ENCODE data around the gene FOXJ1. TPM values are rescaled to one million over a fixed set of nuclear protein-coding genes. Genes with fewer than 3 reads are reported as not detected.

The FOXJ1 gene
- total and polyA plus RNA-seq, 2 of the 13 experiments (the other 11 are each of a cell fraction or from before 2014, with no cell fraction given), result 0.98 to 1.6 TPM

GRCh38 chr17:76132574-76133338, 8.3 kb downstream of the FOXJ1 start (continued):
- TF ChIP-seq CBX2 (IDR thresholded peaks at IDR 0.05; ENCODE audit: low read depth, low read length) (no peak), CBX2 (CRISPR knock-in tag; IDR thresholded peaks at IDR 0.05; ENCODE audit: low read depth) (no peak), JUN (CRISPR knock-in tag; IDR thresholded peaks at IDR 0.05) (no peak), ZNF7 (CRISPR knock-in tag; IDR thresholded peaks at IDR 0.05) (no peak), ZNF746 (CRISPR knock-in tag; IDR thresholded peaks at IDR 0.05) (0 out of 2 replicates have a peak, but pooled peaks have one; percentile 49), MAFK (conservative IDR thresholded peaks at IDR 0.05 in 1 of 2, IDR thresholded peaks at IDR 0.05 in 1 of 2; ENCODE audit: low read length in 2 of 2) (no peak), ZNF10 (CRISPR knock-in tag; IDR thresholded peaks at IDR 0.05; ENCODE audit: borderline replicate concordance, low read depth) (no peak), NFE2 (CRISPR knock-in tag; IDR thresholded peaks at IDR 0.05) (no peak), JUNB (CRISPR knock-in tag; IDR thresholded peaks at IDR 0.05; ENCODE audit: borderline replicate concordance) (no peak), ZNF276 (CRISPR knock-in tag; IDR thresholded peaks at IDR 0.05; ENCODE audit: low read depth) (no peak), ZNF329 (CRISPR knock-in tag; IDR thresholded peaks at IDR 0.05; ENCODE audit: low read depth) (peak; percentile 80; the same call in 1 of the 2 replicates), ZNF160 (CRISPR knock-in tag; IDR thresholded peaks at IDR 0.05) (no peak), ARID5B (CRISPR knock-in tag; IDR thresholded peaks at IDR 0.05) (peak; percentile 70), REPIN1 (CRISPR knock-in tag; IDR thresholded peaks at IDR 0.05; ENCODE audit: borderline replicate concordance, low read depth) (no peak), FOXM1 (CRISPR knock-in tag; IDR thresholded peaks at IDR 0.05) (no peak), ZKSCAN8 (CRISPR knock-in tag; IDR thresholded peaks at IDR 0.05; ENCODE audit: borderline replicate concordance) (peak; percentile 51; the same call in 1 of the 2 replicates), ZFP90 (CRISPR knock-in tag; IDR thresholded peaks at IDR 0.05; ENCODE audit: borderline replicate concordance) (no peak), NFE2L1 (CRISPR knock-in tag; IDR thresholded peaks at IDR 0.05; ENCODE audit: borderline replicate concordance) (no peak), ZNF703 (CRISPR knock-in tag; IDR thresholded peaks at IDR 0.05; ENCODE audit: borderline replicate concordance) (no peak)
- TF ChIP-seq, protein P1, sequence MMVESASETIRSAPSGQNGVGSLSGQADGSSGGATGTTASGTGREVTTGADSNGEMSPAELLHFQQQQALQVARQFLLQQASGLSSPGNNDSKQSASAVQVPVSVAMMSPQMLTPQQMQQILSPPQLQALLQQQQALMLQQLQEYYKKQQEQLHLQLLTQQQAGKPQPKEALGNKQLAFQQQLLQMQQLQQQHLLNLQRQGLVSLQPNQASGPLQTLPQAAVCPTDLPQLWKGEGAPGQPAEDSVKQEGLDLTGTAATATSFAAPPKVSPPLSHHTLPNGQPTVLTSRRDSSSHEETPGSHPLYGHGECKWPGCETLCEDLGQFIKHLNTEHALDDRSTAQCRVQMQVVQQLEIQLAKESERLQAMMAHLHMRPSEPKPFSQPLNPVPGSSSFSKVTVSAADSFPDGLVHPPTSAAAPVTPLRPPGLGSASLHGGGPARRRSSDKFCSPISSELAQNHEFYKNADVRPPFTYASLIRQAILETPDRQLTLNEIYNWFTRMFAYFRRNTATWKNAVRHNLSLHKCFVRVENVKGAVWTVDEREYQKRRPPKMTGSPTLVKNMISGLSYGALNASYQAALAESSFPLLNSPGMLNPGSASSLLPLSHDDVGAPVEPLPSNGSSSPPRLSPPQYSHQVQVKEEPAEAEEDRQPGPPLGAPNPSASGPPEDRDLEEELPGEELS (CRISPR knock-in tag; IDR thresholded peaks at IDR 0.05), result peak; percentile 75
- TF ChIP-seq, protein P2, sequence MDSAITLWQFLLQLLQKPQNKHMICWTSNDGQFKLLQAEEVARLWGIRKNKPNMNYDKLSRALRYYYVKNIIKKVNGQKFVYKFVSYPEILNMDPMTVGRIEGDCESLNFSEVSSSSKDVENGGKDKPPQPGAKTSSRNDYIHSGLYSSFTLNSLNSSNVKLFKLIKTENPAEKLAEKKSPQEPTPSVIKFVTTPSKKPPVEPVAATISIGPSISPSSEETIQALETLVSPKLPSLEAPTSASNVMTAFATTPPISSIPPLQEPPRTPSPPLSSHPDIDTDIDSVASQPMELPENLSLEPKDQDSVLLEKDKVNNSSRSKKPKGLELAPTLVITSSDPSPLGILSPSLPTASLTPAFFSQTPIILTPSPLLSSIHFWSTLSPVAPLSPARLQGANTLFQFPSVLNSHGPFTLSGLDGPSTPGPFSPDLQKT (CRISPR knock-in tag; IDR thresholded peaks at IDR 0.05; ENCODE audit: borderline replicate concordance), result no peak
